HG03378 (cell line): ENCODE measurements around the gene BABAM2.
"Not testable (repeated sequence)": the region's sequence is repeated elsewhere in the genome, so short reads cannot be mapped to it uniquely, and the experiment has no call there.

Experiments
- ATAC-seq: cut with Tn5 transposase; IDR thresholded peaks from one replicate; pipeline ENCODE4 v1.9.1; 2021; ENCODE audit warnings: mild to moderate bottlenecking, moderate library complexity; ENCODE audit not compliant: unreplicated experiment

The BABAM2 gene

DNA sequence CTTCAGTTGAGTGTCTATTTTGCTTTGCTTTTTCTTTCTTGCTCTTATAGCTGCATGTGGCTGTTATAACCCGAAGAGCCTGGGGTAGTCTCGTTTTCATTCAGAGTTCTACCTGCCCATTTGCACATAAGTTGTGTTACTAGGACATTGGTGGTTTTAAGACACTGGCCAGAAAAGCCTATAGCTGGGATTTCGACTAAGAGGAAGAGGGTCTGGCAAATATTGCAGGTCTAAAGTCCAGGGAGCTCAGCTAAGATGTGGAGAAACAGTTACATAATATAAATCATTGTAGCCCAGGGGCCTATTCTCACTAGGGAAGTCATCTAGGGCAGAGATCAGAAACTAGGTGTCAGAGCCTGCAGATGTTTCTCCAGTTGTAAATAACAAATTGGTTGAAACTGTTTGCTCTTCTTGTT is 120.8 kb downstream of the BABAM2 start:
- no peak for ATAC-seq

DNA sequence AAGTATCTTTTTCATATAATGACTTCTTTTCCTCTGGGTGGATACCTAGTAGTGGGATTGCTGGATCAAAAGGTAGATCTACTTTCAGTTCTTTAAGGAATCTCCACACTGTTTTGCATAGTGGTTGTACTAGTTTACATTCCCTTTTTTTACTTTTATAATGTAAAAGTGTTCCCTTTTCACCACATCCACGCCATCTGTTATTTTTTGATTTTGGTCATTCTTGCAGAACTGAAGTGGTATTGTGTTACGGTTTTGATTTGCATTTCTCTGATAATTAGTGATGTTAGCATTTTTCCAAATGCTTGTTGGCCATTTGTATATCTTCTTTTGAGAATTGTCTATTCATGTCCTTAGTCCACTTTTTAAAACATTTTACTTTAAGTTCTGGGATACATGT is 127.9 kb downstream of the BABAM2 start:
- not testable (repeated sequence) for ATAC-seq

DNA sequence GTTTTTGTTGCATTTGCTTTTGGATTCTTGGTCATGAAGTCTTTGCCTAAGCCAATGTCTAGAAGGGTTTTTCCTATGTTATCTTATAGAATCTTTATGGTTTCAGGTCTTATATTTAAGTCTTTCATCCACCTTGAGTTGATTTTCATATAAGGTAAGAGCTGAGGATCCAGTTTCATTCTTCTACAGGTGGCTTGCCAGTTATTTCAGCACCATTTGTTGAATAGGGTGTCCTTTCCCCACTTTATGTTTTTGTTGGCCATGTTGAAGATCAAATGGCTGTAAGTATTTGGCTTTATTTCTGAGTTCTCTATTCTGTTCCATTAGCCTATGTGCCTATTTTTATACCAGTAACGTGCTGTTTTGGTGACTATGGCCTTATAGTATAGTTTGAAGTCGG is 129.0 kb downstream of the BABAM2 start:
- not testable (repeated sequence) for ATAC-seq

DNA sequence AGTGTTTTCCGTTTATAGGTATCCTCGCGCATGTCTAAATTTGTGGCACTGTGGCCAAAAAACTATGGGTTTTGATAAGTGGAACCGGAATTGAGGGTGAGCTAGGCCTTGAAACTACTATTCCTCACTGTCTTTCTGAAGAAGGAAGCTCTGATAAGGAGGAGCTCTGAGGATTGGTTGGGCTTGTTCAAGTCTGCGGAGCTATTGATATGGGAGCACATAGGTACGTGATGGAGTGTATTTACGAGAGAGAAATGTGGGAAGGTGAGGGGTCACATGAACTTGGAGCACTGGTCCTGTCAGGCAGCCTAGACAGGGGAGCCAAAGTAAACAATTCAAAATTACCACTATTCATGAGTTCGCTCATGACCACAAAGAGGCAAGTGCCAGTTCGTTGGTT is 131.4 kb downstream of the BABAM2 start:
- ATAC-seq: no peak

DNA sequence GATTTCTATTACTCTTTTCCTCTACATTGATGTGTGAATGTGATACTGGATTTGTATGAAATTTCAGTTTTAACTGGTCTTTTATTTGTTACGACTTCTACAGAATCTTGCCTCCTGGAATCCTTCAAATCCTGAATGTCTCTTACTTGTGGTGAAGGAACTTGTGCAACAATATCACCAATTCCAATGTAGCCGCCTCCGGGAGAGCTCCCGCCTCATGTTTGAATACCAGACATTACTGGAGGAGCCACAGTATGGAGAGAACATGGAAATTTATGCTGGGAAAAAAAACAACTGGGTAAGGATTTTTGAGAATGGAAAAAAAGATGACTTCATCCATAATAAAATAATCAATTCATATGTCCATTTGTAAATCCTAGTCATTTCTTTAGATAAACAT is 134.6 kb downstream of the BABAM2 start:
- ATAC-seq: no peak

DNA sequence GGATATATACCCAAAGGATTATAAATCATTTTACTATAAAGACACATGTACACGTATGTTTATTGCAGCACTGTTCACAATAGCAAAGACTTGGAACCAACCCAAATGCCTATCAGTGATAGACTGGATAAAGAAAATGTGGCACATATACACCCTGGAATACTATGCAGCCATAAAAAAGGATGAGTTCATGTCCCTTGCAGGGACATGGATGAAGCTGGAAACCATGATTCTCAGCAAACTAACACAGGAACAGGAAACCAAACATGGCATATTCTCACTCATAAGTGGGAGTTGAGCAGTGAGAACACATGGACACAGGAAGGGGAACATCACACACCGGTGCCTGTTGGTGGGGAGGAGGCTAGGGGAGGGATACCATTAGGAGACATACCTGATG is 135.7 kb downstream of the BABAM2 start:
- ATAC-seq: not testable (repeated sequence)

DNA sequence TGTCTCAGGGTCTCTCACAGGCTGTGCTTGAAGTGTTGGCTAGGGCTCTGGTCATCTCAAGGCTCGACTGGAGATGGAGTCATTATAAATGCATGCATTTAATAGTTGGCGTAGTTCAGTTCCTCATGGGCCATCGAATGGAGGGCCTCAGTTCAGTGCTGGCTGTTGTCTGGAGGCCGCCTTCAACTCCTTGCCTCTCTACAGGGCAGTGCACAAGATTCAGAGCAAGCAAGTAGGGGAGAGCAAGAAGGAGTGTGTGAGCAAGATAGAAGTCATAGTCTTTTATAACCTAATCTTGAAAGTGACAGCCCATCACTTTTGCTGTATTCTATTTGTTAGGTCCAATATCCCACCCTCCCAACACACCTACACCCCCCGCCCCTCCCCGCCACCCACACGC is 137.5 kb downstream of the BABAM2 start:
- no peak for ATAC-seq

DNA sequence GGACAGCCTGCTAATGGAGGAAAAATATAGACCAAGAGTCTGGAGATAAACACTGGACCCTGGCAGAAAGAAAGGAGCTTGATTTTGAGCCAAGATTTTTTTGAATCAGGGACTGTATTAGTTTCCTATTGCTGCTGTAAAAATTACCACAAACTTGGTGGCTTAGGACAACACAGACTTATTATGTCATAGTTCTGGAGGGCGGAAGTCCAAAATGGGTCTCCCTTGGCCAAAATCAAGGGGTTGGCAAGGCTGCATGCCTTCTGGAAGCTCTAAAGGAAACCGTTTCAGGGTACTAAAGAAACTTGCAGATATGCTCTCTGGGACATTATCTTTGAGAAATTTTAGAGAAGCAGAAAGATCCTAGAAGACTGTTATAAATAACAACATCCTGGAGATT is 140.1 kb downstream of the BABAM2 start:
- ATAC-seq: no peak

DNA sequence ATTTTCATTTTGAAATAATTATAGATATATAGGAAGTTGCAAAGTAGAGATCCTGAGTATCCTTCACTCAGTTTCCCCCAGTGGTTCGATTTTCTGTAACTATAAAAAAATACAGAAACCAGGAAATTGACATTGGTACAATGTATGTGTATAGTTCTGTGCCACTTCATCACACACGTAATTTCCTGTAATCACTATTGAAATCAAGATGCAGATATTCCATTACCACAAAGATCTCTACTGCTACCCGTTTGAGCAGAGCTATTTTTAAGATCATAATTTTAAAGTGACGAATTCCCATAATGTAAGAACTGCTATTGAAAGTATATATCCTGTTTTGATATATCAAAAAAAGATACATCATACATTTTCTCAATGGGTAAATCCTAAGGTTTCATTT is 142.3 kb downstream of the BABAM2 start:
- no peak for ATAC-seq

DNA sequence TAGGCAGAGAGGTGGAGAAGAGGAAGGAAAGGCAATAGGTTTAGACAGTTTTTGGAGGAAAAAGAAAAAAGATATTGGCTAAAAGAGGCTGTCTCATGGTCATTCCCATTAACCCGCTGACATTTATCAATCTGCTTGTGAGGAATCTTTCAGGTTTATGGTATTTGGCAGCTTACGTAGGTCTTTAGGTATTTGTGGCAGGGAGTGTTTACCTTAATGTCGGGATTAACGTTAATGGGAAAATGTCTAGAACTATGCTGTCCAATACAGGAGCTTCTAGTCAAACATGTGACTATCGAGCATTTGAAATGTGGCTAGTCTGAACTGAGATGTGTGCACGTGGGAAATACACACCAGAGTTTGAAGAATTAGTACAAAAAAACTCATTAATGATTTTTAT is 144.2 kb downstream of the BABAM2 start:
- no peak for ATAC-seq

DNA sequence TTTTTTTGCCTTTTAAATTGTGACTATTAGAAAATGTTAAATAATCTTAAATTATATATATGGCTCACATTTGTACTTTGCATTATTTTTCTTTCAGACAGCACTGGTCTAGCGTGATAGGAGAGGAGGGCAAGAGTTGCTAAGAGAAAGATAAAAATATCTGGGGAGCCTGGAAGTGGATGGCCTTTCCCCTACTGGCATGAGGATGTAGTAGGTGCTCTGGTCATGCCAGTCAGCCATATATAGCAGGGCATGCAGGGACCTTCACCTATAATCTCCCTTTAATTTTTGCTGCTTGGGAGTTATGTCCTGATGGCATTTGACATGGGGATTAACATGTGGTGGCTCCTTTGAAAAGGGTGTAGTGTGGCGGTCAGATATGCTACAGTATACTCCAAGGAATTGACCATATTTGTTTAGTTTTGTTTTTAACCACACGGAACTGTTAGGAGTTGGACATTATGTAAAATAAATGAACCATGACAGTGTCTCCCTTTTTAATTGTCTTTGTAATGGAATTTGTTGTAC is 144.7 kb downstream of the BABAM2 start:
- ATAC-seq: no peak

DNA sequence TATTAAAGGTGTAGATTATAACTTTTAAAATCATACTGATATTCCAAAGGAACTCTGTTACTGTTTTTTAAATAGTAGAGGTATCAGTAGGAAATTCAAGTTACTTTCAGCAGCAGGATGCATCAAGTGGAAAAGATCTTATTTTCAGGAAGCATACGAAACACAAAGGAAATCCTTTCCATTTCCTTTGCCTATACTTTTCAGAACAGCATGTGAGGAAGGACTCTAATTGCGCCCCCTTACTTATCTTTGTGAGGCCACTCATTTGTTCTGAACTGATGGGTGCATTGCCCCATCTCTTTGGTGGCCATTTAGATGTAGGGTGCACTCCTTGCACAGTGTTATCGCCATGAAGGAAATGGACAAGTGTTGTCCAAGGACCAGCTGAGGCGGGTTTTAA is 145.3 kb downstream of the BABAM2 start:
- ATAC-seq: no peak

DNA sequence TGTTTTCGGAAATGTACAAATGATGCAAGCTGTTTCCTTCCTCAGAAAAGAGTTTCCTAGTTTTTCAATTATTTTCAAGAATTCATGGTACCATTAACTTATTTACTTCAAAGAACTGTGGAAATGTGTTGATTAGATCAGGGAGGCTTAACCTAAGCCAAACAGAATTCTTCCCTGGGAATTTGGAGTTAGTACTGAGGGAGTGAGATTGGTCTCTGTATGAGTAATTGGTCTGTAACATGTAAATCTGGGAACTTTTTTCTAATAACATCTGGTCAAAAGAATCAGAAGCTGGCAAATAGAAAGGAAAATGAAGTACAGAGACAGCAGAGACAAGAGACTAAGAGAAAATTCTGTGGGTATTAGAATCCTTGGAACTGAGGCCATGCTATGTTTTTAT is 145.8 kb downstream of the BABAM2 start:
- ATAC-seq: no peak

DNA sequence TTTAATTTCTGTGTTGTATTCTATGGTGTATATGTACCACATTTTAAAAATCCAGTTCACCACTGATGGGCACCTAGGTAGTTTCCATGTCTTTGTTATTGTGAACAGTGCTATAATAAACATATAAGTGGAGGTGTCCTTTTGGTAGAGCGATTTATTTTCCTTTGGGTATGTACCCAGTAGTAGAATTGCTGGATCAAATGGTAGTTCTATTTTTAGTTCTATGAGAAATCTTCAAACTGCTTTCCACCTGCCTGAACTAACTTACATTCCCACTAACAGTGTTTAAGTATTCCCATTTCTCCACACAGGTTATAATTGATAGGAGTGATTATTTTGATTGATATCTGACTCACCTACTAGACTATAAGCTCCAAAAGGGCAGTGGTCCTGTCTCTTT is 148.2 kb downstream of the BABAM2 start:
- no peak for ATAC-seq

DNA sequence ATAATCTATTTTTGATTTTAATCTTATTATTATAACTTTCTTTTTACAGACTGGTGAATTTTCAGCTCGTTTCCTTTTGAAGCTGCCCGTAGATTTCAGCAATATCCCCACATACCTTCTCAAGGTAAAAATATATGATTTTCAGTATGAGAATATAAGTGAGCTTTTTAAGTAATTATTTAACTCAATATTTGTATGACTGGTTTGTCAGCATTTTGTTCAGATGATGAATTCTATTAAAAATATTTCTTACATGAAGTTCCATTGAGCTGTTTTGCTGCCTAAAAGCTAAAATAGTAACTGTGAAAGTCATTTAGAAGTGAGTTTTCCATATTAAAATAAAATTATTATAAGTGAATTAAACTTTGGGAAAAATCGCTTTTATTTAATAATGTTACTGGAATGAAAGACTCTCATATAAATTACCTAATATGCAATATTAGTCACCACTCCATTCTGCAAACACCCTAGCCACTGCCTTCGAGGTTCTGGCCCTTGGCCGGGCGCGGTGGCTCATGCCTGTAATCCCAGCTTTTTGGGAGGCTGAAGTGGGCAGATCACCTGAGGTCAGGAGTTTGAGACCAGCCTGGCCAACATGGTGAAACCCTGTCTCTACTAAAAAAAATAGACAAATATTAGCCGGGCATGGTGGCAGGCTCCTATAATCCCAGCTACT is 155.3 kb downstream of the BABAM2 start:
- ATAC-seq: no peak

DNA sequence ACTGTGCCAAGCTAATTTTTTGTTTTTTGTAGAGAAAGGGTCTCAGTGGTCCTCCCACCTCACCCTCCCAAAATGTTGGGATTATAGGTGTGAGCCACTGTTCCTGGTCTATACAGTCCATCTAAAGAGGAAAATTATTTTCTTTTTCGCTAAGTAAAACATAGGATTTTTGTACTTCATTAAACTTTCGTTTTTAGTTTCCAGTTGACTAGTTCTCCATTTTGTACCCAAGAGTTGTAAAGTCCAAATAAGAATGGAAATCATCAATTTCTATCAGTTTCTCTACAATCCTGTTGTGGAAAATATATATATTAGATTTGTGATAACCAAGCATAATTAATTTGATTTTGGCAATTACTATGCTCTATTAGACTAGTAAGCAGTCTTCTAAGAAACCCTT is 156.4 kb downstream of the BABAM2 start:
- ATAC-seq: no peak

DNA sequence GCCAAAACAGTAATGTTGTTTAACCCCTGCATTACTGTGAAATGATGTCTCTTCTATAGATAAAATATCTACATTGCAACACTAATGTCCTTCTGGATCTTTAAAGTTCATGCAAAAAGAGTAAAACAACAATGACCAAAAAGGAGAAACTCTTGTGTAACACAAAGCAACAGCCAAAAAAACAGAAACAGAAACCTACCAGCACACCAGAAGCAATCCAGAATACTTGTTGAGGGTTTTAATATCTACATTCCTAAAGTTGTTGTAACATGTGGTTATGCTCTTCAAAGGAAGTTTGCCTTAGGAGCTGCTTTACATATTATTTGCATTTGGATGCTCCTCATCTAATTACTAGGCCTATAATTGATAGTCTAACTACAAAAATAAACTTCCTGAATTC is 157.2 kb downstream of the BABAM2 start:
- ATAC-seq: no peak

DNA sequence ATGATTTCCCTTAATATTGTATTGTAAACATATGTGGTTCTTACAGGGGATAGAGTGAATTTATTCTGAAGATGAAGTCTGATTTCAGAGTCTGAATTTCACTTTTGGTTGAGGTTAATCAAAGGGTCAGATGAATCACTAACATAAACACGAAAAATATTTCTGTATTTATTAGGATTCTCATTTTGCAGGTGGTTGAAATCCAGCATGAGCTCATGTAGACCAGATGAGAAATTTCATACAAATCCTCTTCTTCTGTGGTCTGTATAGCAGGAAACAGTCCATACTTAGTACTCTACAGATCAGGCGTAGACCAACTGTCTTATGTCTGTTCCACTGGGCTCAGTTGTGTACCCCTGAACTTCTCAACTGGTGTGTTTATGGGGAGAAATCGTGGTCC is 157.8 kb downstream of the BABAM2 start:
- ATAC-seq: no peak

DNA sequence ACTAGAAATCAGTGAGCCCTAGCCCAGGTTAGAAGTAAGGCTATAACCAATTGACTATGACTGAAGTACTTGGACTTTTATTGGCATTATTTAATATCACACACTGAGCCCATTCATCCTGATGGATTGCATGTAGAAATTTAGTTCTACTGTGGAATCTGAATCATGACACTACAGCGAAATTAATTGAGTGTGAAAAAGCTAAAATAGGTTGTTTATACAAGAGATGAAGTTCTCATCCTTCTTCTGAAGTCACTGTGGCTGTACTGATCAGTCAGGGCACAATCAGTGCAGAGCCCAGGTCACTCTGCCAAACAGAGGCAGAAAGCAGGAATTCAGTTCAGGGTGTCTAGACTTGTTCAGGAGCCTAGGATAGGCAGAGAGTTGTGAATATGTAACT is 158.9 kb downstream of the BABAM2 start:
- ATAC-seq: no peak

DNA sequence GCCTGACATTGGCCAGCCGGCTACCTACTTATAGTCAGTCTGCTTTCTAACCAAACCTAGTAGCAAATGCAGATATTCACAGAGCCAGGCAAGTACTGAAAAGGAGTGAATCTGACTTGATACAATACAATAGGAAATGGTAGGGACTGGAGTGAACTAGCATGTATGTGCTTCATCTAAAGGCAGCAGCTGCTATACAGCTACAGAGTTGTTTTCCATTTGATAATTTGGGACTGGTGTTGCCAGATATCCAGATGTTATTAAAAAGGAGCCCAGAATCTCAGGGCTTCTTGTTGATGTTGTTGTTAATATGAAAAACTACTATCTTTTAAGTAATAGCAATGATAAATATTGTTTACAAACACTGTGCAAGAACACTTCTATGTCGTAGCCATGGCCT is 159.4 kb downstream of the BABAM2 start:
- ATAC-seq: no peak

DNA sequence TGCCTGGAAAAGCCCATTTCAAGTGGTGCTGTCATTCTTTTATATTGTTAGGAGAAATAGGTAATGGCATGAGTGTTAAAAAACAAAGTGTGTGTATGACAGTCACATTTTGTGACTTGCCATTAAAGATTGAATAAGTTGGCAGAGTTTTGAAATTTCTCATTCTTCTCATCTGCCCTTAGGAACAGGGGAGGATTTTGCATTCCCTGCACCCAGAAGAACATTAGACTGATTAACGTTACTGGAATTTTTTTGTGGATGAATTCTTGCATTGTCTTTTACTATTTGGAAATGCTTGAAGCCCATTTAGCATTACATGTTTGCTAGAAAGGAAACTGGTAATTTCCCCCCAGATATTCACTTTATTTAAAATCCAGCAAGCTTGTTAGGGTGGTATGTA is 162.2 kb downstream of the BABAM2 start:
- no peak for ATAC-seq

DNA sequence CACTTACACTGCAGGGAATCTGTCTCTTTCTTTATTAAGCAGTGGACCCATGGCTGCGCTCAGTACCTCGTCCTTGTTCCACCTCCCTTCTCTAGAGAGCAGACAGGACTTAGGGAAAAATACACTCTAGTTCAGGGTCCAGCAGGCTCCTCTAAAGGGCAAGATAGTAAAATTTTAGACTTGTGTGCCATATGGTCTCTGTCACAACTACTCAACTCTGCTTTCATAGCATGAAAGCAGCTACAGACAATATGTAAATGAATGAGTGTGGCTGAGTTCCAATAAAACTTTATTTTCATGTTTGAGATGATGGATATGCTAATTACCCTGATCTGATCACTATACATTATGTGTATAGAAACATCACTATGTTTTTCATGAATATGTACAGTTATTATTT is 163.1 kb downstream of the BABAM2 start:
- no peak for ATAC-seq

DNA sequence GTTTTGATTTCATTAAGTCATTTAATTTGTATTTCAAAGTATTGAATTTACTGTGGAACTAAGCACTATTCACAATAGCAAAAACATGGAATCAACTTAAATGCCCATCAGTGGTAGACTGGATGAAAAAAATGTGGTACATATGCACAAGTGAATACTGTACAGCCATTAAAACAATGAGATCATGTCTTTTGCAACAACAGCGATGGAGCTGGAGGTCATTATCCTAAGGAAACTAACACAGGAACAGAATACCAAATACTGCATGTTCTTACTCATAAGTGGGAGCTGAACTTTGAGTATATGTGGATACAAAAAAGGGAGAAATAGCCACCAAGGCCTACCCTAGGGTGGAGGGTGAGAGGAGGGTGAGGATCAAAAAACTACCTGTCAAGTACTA is 164.4 kb downstream of the BABAM2 start:
- no peak for ATAC-seq
